WTC11 (cell line): ENCODE results near the gene MAML2. TPM values are rescaled to one million over a fixed set of nuclear protein-coding genes. Genes with fewer than 3 reads are reported as not detected.

Experiments used
- ATAC-seq: fragments of 200-7000 bp; cut with Tn5 transposase; 2 replicates; pipeline ENCODE4 v1.10.0; 2021; ENCODE audit warnings: mild to moderate bottlenecking, moderate library complexity
- CTCF ChIA-PET: fragments of 300-600 bp; sonication (Branson Sonifier 250); formaldehyde crosslinking; loops from one replicate; lab custom pipeline; 2021; ENCODE audit warnings: antibody characterized with exemption; lab: Charles Lee
- POLR2A ChIA-PET: fragments of 350-600 bp; sonication (Branson Sonifier 250); formaldehyde crosslinking; loops from one replicate; lab custom pipeline; 2021; ENCODE audit warnings: antibody characterized with exemption; lab: Charles Lee
- DNase-seq: peaks from one replicate; pipeline ENCODE4 v3.0.0; 2021; ENCODE audit warnings: low spot score
- H3K27ac Mint-ChIP-seq: 2 replicates; pipeline ENCODE4 v1.8.0; 2021; ENCODE audit warnings: mixed read lengths
- H3K27me3 Mint-ChIP-seq: 2 replicates; pipeline ENCODE4 v1.8.0; 2021; ENCODE audit warnings: low read depth, mild to moderate bottlenecking, moderate library complexity, mixed read lengths
- H3K36me3 Mint-ChIP-seq: 2 replicates; pipeline ENCODE4 v1.8.0; 2021; ENCODE audit warnings: mixed read lengths
- H3K4me1 Mint-ChIP-seq: 2 replicates; pipeline ENCODE4 v1.8.0; 2022; ENCODE audit warnings: mixed read lengths
- H3K4me3 Mint-ChIP-seq: 2 replicates; pipeline ENCODE4 v1.8.0; 2021; ENCODE audit warnings: mild to moderate bottlenecking, moderate library complexity, mixed read lengths
- H3K9me3 Mint-ChIP-seq: 2 replicates; pipeline ENCODE4 v1.8.0; 2021; ENCODE audit warnings: mixed read lengths
- ARID4B ChIP-seq: sonication (generic); formaldehyde crosslinking; IDR thresholded peaks from 2 replicates; pipeline ENCODE4 v1.8.0; 2023; ENCODE audit warnings: missing genetic modification reagents, mild to moderate bottlenecking, borderline replicate concordance
- ATF1 ChIP-seq: sonication (generic); formaldehyde crosslinking; IDR thresholded peaks from 2 replicates; pipeline ENCODE4 v1.8.1; 2023; ENCODE audit warnings: mild to moderate bottlenecking, moderate library complexity, missing genetic modification reagents
- CBFB ChIP-seq: sonication (generic); formaldehyde crosslinking; IDR thresholded peaks from 2 replicates; pipeline ENCODE4 v1.8.1; 2022; ENCODE audit warnings: mild to moderate bottlenecking, low read depth, missing genetic modification reagents
- E2F1 ChIP-seq: sonication (generic); formaldehyde crosslinking; IDR thresholded peaks from 2 replicates; pipeline ENCODE4 v1.8.0; 2022; ENCODE audit warnings: mild to moderate bottlenecking, missing genetic modification reagents
- FOXK1 ChIP-seq: sonication (generic); formaldehyde crosslinking; IDR thresholded peaks from 2 replicates; pipeline ENCODE4 v1.8.0; 2022; ENCODE audit warnings: mild to moderate bottlenecking, moderate library complexity, missing genetic modification reagents
- GABPB1 ChIP-seq: sonication (generic); formaldehyde crosslinking; IDR thresholded peaks from 2 replicates; pipeline ENCODE4 v1.8.1; 2023; ENCODE audit warnings: mild to moderate bottlenecking, missing genetic modification reagents
- GTF2I ChIP-seq: fragments of 250-450 bp; sonication (Bioruptor Pico); conservative IDR thresholded peaks from 2 replicates; pipeline ENCODE4 v1.4.0; 2021; ENCODE audit warnings: mild to moderate bottlenecking
- HMGXB4 ChIP-seq: sonication (generic); formaldehyde crosslinking; IDR thresholded peaks from 2 replicates; pipeline ENCODE4 v1.8.1; 2023; ENCODE audit warnings: mild to moderate bottlenecking, moderate library complexity, missing genetic modification reagents
- IRF2 ChIP-seq: sonication (generic); formaldehyde crosslinking; IDR thresholded peaks from 2 replicates; pipeline ENCODE4 v1.8.0; 2022; ENCODE audit warnings: low read depth, missing genetic modification reagents, borderline replicate concordance
- KAT7 ChIP-seq: sonication (generic); formaldehyde crosslinking; IDR thresholded peaks from 2 replicates; pipeline ENCODE4 v1.8.1; 2023; ENCODE audit warnings: missing genetic modification reagents, mild to moderate bottlenecking, borderline replicate concordance
- MYBL2 ChIP-seq: sonication (generic); formaldehyde crosslinking; IDR thresholded peaks from 2 replicates; pipeline ENCODE4 v1.8.1; 2023; ENCODE audit warnings: mild to moderate bottlenecking, moderate library complexity, missing genetic modification reagents
- NFATC4 ChIP-seq: fragments of 250-450 bp; sonication (Bioruptor Pico); IDR thresholded peaks from 2 replicates; pipeline ENCODE4 v1.9.0; 2021; ENCODE audit warnings: mild to moderate bottlenecking
- PRRX2 ChIP-seq: fragments of 250-450 bp; sonication (Bioruptor Pico); IDR thresholded peaks from 2 replicates; pipeline ENCODE4 v1.8.0; 2021; ENCODE audit warnings: mild to moderate bottlenecking
- STAT6 ChIP-seq: sonication (generic); formaldehyde crosslinking; conservative IDR thresholded peaks from 2 replicates; pipeline ENCODE4 v1.8.1; 2023; ENCODE audit warnings: mild to moderate bottlenecking, low read depth, missing genetic modification reagents, moderate library complexity
- TCF7 ChIP-seq: sonication (generic); formaldehyde crosslinking; IDR thresholded peaks from 2 replicates; pipeline ENCODE4 v1.8.0; 2022; ENCODE audit warnings: mild to moderate bottlenecking, low read depth, missing genetic modification reagents, moderate library complexity
- ZBTB21 ChIP-seq: sonication (generic); formaldehyde crosslinking; IDR thresholded peaks from 2 replicates; pipeline ENCODE4 v1.8.1; 2023; ENCODE audit warnings: mild to moderate bottlenecking, missing genetic modification reagents, borderline replicate concordance
- ZNF121 ChIP-seq: sonication (generic); formaldehyde crosslinking; IDR thresholded peaks from 2 replicates; pipeline ENCODE4 v1.8.0; 2023; ENCODE audit warnings: missing genetic modification reagents
- ZNF138 ChIP-seq: sonication (generic); formaldehyde crosslinking; conservative IDR thresholded peaks from 2 replicates; pipeline ENCODE4 v1.8.1; 2022; ENCODE audit warnings: mild to moderate bottlenecking, moderate library complexity, missing genetic modification reagents
- ZNF317 ChIP-seq: sonication (generic); formaldehyde crosslinking; IDR thresholded peaks from 2 replicates; pipeline ENCODE4 v1.8.1; 2023; ENCODE audit warnings: low read depth, mild to moderate bottlenecking, moderate library complexity, missing genetic modification reagents, borderline replicate concordance
- total RNA-seq: library from RNA; stranded (reverse); gene quantifications from 3 replicates; pipeline ENCODE4 v1.2.3, GENCODE V29; 2021
- TF ChIP-seq, protein P1 (sequence below): fragments of 250-450 bp; sonication (Bioruptor Pico); IDR thresholded peaks from 2 replicates; pipeline ENCODE4 v2.1.2; 2022; ENCODE audit warnings: mild to moderate bottlenecking, moderate library complexity
- TF ChIP-seq, protein P2 (sequence below): sonication (generic); formaldehyde crosslinking; IDR thresholded peaks from 2 replicates; pipeline ENCODE4 v1.8.1; 2022; ENCODE audit warnings: missing genetic modification reagents, borderline replicate concordance

Gene MAML2
- total RNA-seq, 1 experiment from 2014 or later: 8.1 TPM

DNA sequence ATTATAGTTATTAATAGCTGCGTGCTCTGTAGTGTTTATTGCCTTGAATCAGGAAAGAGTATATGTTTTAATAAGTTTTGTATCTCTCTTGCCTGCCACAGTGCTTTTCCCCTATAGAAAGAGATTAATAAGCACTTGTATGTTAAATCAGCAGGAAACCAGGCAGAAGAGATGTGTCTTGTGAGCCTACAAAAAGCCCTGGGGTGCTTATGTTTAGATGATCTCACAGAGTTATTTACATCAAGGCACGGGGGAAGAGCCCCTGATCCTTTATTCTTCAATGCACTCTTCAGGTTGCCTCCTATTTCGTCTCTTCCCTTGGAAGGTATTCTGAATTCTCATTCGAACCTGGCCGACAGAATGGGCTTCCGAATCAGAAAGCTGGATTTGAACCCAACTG is 183.0 kb downstream of the MAML2 start (continued):
- TF ChIP-seq PRRX2 (CRISPR knock-in tag): no peak
- TF ChIP-seq GTF2I: no peak
- no peak for TF ChIP-seq CBFB (CRISPR knock-in tag)
- no peak for TF ChIP-seq ZNF121
- TF ChIP-seq ZNF317 (CRISPR knock-in tag): no peak
- no peak for TF ChIP-seq ZBTB21 (CRISPR knock-in tag)
- TF ChIP-seq, protein P1, sequence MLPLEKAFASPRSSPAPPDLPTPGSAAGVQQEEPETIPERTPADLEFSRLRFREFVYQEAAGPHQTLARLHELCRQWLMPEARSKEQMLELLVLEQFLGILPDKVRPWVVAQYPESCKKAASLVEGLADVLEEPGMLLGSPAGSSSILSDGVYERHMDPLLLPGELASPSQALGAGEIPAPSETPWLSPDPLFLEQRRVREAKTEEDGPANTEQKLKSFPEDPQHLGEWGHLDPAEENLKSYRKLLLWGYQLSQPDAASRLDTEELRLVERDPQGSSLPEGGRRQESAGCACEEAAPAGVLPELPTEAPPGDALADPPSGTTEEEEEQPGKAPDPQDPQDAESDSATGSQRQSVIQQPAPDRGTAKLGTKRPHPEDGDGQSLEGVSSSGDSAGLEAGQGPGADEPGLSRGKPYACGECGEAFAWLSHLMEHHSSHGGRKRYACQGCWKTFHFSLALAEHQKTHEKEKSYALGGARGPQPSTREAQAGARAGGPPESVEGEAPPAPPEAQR (CRISPR knock-in tag): no peak
- TF ChIP-seq IRF2 (CRISPR knock-in tag): no peak
- TF ChIP-seq E2F1 (CRISPR knock-in tag): no peak
- TF ChIP-seq HMGXB4 (CRISPR knock-in tag): no peak
- no peak for TF ChIP-seq TCF7 (CRISPR knock-in tag)
- TF ChIP-seq FOXK1 (CRISPR knock-in tag): no peak

GRCh38 chr11:96158126-96158525 is 184.9 kb downstream of the MAML2 start:
- POLR2A ChIA-PET: no interaction called here
- no peak overlapping the region for H3K27ac Mint-ChIP-seq
- ATAC-seq (no peak), DNase-seq (no peak)
- CTCF ChIA-PET: interaction anchor here (0.9 kb wide), 1 partner anchor 185 kb away, joined by 5 read pairs; the partner anchor contains the start of gene MAML2
- TF ChIP-seq CBFB (CRISPR knock-in tag): no peak
- H3K36me3 Mint-ChIP-seq: no peaks in the 10 kb centered on the region
- H3K4me1 Mint-ChIP-seq: peaks cover 65% of the 10 kb centered on the region
- no peaks in the 10 kb centered on the region for H3K27me3 Mint-ChIP-seq
- H3K4me3 Mint-ChIP-seq: no peak overlapping the region
- H3K9me3 Mint-ChIP-seq: no peaks in the 10 kb centered on the region

- no peak for ATAC-seq
- POLR2A ChIA-PET: no interaction called here
- Mint-ChIP-seq H3K27ac (no peak overlapping the region), H3K36me3 (no peaks in the 10 kb centered on the region), H3K4me3 (no peak overlapping the region), H3K9me3 (no peaks in the 10 kb centered on the region), H3K27me3 (no peaks in the 10 kb centered on the region), H3K4me1 (peaks cover 67% of the 10 kb centered on the region)
- TF ChIP-seq KAT7 (CRISPR knock-in tag) (no peak), NFATC4 (CRISPR knock-in tag) (no peak), GABPB1 (CRISPR knock-in tag) (no peak), ATF1 (CRISPR knock-in tag) (no peak), ZNF138 (CRISPR knock-in tag) (no peak), MYBL2 (CRISPR knock-in tag) (no peak), IRF2 (CRISPR knock-in tag) (no peak), ARID4B (CRISPR knock-in tag) (no peak), STAT6 (CRISPR knock-in tag) (no peak)
- TF ChIP-seq, protein P2, sequence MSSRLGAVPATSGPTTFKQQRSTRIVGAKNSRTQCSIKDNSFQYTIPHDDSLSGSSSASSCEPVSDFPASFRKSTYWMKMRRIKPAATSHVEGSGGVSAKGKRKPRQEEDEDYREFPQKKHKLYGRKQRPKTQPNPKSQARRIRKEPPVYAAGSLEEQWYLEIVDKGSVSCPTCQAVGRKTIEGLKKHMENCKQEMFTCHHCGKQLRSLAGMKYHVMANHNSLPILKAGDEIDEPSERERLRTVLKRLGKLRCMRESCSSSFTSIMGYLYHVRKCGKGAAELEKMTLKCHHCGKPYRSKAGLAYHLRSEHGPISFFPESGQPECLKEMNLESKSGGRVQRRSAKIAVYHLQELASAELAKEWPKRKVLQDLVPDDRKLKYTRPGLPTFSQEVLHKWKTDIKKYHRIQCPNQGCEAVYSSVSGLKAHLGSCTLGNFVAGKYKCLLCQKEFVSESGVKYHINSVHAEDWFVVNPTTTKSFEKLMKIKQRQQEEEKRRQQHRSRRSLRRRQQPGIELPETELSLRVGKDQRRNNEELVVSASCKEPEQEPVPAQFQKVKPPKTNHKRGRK (CRISPR knock-in tag): no peak
- DNase-seq: no peak
- CTCF ChIA-PET: interaction anchor here (0.9 kb wide), 1 partner anchor 185 kb away, joined by 5 read pairs; the partner anchor contains the start of gene MAML2
These were observed 185.5 kb downstream of the MAML2 start for GRCh38 chr11:96157517-96157873.
